ENCODE results near the gene DMRTC2. TPM values are rescaled to one million over a fixed set of nuclear protein-coding genes. Genes with fewer than 3 reads are reported as not detected.

The DMRTC2 gene
- total and polyA plus RNA-seq, 2 of the 13 experiments (the other 11 are each of a cell fraction or from before 2014, with no cell fraction given), result not detected

DNA sequence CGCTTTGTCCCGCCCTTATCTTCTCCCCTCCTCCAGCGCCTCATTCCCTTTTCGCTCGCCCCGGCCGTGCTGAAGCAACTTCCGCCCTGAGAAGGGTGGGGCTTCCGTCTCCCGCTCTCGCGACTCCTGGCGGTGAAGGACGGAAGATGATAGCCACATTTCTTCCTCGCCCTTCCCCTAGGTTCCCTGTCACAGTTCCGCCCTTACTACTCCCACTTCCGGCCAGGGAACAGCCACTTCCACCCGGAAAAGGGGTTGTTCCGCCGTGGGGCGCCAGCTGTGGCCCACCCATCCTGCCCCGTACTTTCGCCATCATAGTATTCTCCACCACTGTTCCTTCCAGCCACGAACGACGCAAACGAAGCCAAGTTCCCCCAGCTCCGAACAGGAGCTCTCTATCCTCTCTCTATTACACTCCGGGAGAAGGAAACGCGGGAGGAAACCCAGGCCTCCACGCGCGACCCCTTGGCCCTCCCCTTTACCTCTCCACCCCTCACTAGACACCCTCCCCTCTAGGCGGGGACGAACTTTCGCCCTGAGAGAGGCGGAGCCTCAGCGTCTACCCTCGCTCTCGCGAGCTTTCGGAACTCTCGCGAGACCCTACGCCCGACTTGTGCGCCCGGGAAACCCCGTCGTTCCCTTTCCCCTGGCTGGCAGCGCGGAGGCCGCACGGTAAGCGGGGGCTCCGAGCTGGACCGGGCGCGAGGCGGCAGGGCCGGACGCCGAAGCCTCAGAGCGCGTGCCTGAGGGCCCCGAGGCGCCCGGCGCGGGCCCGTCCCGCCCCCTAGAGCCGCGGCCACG is 15.0 kb downstream of the DMRTC2 start, which contains the start of gene RPS19 (continued):
- TF ChIP-seq ZBTB1 (CRISPR knock-in tag; IDR thresholded peaks at IDR 0.05; ENCODE audit: borderline replicate concordance) (no peak), ZSCAN9 (CRISPR knock-in tag; IDR thresholded peaks at IDR 0.05; ENCODE audit: borderline replicate concordance) (no peak), PHF5A (CRISPR knock-in tag; IDR thresholded peaks at IDR 0.05; ENCODE audit: low read depth, unreplicated experiment) (peak; percentile 15), ZC3H4 (CRISPR knock-in tag; IDR thresholded peaks at IDR 0.05; ENCODE audit: borderline replicate concordance) (peak; percentile 45; the same call in 1 of the 2 replicates), ZNF10 (CRISPR knock-in tag; IDR thresholded peaks at IDR 0.05; ENCODE audit: borderline replicate concordance, low read depth) (no peak), SAFB2 (CRISPR knock-in tag; IDR thresholded peaks at IDR 0.05; ENCODE audit: borderline replicate concordance, low read depth) (no peak; the same call in 1 of the 2 replicates), ZNF136 (CRISPR knock-in tag; IDR thresholded peaks at IDR 0.05; ENCODE audit: low read depth) (0 out of 2 replicates have a peak, but pooled peaks have one; percentile 61), GATA4 (IDR thresholded peaks at IDR 0.05; ENCODE audit: borderline replicate concordance, low read depth) (no peak), ZFP36 (IDR thresholded peaks at IDR 0.05; ENCODE audit: borderline replicate concordance, low read depth, low read length, partially characterized antibody) (no peak), ZFP62 (CRISPR knock-in tag; IDR thresholded peaks at IDR 0.05) (no peak), TBX3 (IDR thresholded peaks at IDR 0.05; ENCODE audit: borderline replicate concordance) (no peak; the same call in 1 of the 2 replicates), EED (CRISPR knock-in tag; IDR thresholded peaks at IDR 0.05) (peak; percentile 45; the same call in 1 of the 2 replicates), ZNF225 (CRISPR knock-in tag; IDR thresholded peaks at IDR 0.05) (no peak), ZNF709 (CRISPR knock-in tag; IDR thresholded peaks at IDR 0.05) (peak; percentile 83), ZNF101 (CRISPR knock-in tag; IDR thresholded peaks at IDR 0.05; ENCODE audit: borderline replicate concordance, low read depth) (no peak), PAF1 (CRISPR knock-in tag; IDR thresholded peaks at IDR 0.05) (no peak), ETV5 (CRISPR knock-in tag; IDR thresholded peaks at IDR 0.05; ENCODE audit: borderline replicate concordance) (peak; percentile 87)
- TF ChIP-seq, protein P1, sequence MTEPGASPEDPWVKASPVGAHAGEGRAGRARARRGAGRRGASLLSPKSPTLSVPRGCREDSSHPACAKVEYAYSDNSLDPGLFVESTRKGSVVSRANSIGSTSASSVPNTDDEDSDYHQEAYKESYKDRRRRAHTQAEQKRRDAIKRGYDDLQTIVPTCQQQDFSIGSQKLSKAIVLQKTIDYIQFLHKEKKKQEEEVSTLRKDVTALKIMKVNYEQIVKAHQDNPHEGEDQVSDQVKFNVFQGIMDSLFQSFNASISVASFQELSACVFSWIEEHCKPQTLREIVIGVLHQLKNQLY (CRISPR knock-in tag; IDR thresholded peaks at IDR 0.05), result no peak
- TF ChIP-seq, protein P2, sequence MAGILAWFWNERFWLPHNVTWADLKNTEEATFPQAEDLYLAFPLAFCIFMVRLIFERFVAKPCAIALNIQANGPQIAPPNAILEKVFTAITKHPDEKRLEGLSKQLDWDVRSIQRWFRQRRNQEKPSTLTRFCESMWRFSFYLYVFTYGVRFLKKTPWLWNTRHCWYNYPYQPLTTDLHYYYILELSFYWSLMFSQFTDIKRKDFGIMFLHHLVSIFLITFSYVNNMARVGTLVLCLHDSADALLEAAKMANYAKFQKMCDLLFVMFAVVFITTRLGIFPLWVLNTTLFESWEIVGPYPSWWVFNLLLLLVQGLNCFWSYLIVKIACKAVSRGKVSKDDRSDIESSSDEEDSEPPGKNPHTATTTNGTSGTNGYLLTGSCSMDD (CRISPR knock-in tag; IDR thresholded peaks at IDR 0.05), result 0 out of 2 replicates have a peak, but pooled peaks have one; percentile 31
- TF ChIP-seq, protein P3, sequence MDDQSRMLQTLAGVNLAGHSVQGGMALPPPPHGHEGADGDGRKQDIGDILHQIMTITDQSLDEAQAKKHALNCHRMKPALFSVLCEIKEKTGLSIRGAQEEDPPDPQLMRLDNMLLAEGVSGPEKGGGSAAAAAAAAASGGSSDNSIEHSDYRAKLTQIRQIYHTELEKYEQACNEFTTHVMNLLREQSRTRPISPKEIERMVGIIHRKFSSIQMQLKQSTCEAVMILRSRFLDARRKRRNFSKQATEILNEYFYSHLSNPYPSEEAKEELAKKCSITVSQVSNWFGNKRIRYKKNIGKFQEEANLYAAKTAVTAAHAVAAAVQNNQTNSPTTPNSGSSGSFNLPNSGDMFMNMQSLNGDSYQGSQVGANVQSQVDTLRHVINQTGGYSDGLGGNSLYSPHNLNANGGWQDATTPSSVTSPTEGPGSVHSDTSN (CRISPR knock-in tag; IDR thresholded peaks at IDR 0.05; ENCODE audit: borderline replicate concordance), result no peak
- TF ChIP-seq, protein P4, sequence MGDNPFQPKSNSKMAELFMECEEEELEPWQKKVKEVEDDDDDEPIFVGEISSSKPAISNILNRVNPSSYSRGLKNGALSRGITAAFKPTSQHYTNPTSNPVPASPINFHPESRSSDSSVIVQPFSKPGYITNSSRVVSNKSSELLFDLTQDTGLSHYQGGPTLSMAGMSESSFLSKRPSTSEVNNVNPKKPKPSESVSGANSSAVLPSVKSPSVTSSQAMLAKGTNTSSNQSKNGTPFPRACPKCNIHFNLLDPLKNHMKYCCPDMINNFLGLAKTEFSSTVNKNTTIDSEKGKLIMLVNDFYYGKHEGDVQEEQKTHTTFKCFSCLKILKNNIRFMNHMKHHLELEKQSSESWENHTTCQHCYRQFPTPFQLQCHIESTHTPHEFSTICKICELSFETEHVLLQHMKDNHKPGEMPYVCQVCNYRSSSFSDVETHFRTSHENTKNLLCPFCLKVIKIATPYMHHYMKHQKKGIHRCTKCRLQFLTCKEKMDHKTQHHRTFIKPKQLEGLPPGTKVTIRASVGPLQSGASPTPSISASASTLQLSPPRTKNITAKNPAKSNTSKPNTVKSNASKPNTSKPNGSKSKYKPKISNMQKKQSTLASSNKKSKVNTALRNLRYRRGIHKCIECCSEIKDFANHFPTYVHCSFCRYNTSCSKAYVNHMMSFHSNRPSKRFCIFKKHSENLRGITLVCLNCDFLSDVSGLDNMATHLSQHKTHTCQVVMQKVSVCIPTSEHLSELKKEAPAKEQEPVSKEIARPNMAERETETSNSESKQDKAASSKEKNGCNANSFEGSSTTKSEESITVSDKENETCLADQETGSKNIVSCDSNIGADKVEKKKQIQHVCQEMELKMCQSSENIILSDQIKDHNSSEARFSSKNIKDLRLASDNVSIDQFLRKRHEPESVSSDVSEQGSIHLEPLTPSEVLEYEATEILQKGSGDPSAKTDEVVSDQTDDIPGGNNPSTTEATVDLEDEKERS (CRISPR knock-in tag; IDR thresholded peaks at IDR 0.05), result peak; percentile 61
- TF ChIP-seq, protein P5, sequence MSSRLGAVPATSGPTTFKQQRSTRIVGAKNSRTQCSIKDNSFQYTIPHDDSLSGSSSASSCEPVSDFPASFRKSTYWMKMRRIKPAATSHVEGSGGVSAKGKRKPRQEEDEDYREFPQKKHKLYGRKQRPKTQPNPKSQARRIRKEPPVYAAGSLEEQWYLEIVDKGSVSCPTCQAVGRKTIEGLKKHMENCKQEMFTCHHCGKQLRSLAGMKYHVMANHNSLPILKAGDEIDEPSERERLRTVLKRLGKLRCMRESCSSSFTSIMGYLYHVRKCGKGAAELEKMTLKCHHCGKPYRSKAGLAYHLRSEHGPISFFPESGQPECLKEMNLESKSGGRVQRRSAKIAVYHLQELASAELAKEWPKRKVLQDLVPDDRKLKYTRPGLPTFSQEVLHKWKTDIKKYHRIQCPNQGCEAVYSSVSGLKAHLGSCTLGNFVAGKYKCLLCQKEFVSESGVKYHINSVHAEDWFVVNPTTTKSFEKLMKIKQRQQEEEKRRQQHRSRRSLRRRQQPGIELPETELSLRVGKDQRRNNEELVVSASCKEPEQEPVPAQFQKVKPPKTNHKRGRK (CRISPR knock-in tag; IDR thresholded peaks at IDR 0.05), result no peak
